Activated T-cell treated with anti-CD3 and anti-CD28 coated beads for 48 hours (primary cell): Measurements from ENCODE around the gene SLC15A5.

Experiments
- DNase-seq: peaks from one replicate; pipeline ENCODE4 v3.0.0-alpha.2; 2020; ENCODE audit warnings: low read depth

Gene SLC15A5

GRCh38 chr12:16260206-16260605 is 17.3 kb downstream of the SLC15A5 start:
- DNase-seq, result no peak

- DNase-seq, result no peak
Observed at GRCh38 chr12:16258963-16259362, 18.5 kb downstream of the SLC15A5 start.

- DNase-seq, result no peak
Observed at GRCh38 chr12:16246264-16246663, 31.2 kb downstream of the SLC15A5 start.

- DNase-seq, result no peak
Observed at GRCh38 chr12:16245209-16245608, 32.3 kb downstream of the SLC15A5 start.

GRCh38 chr12:16243487-16244412 is 33.7 kb downstream of the SLC15A5 start:
- no peak for DNase-seq

GRCh38 chr12:16241346-16241745 is 36.1 kb downstream of the SLC15A5 start:
- DNase-seq, result no peak

GRCh38 chr12:16238661-16239060 is 38.8 kb downstream of the SLC15A5 start:
- no peak for DNase-seq

GRCh38 chr12:16229676-16230075 is 47.8 kb downstream of the SLC15A5 start:
- DNase-seq, result no peak

GRCh38 chr12:16228067-16228466 is 49.4 kb downstream of the SLC15A5 start:
- DNase-seq, result no peak

GRCh38 chr12:16225692-16226091 is 51.8 kb downstream of the SLC15A5 start:
- DNase-seq, result no peak

- DNase-seq, result no peak
Observed at GRCh38 chr12:16224196-16224595, 53.3 kb downstream of the SLC15A5 start.

- no peak for DNase-seq
Observed at GRCh38 chr12:16221776-16222175, 55.7 kb downstream of the SLC15A5 start.

GRCh38 chr12:16220120-16220519 is 57.4 kb downstream of the SLC15A5 start:
- no peak for DNase-seq

- no peak for DNase-seq
Observed at GRCh38 chr12:16218934-16219751, 58.3 kb downstream of the SLC15A5 start.

GRCh38 chr12:16218234-16218633 is 59.3 kb downstream of the SLC15A5 start:
- DNase-seq, result no peak

GRCh38 chr12:16211731-16212130 is 65.8 kb downstream of the SLC15A5 start:
- DNase-seq, result no peak

- no peak for DNase-seq
Observed at GRCh38 chr12:16198884-16199283, 78.6 kb downstream of the SLC15A5 start.

- DNase-seq, result no peak
Observed at GRCh38 chr12:16197600-16197999, 79.9 kb downstream of the SLC15A5 start.

GRCh38 chr12:16189849-16190248 is 87.6 kb downstream of the SLC15A5 start:
- no peak for DNase-seq

GRCh38 chr12:16187660-16188059 is 89.8 kb downstream of the SLC15A5 start:
- no peak for DNase-seq

GRCh38 chr12:16184681-16185080 is 92.8 kb downstream of the SLC15A5 start:
- DNase-seq, result no peak

GRCh38 chr12:16183541-16183940 is 93.9 kb downstream of the SLC15A5 start:
- DNase-seq, result no peak

GRCh38 chr12:16175840-16176239 is 101.6 kb downstream of the SLC15A5 start:
- no peak for DNase-seq
